Upper lobe of right lung (tissue), 1 donor: ENCODE data around the gene KIF16B. TPM values are rescaled to one million over a fixed set of nuclear protein-coding genes. Genes with fewer than 3 reads are reported as not detected.

ENCODE experiments used
- ATAC-seq: fragments of 200-7000 bp; cut with Tn5 transposase; one replicate; pipeline ENCODE4 v1.9.1; 2020; ENCODE audit warnings: mild to moderate bottlenecking, moderate library complexity
- DNase-seq: peaks from one replicate; pipeline ENCODE4 v3.0.0-alpha.2; 2020
- H3K27ac ChIP-seq: fragments of 200-600 bp; one replicate; pipeline ENCODE4 v1.8.0; 2022
- H3K27me3 ChIP-seq: fragments of 200-600 bp; one replicate; pipeline ENCODE4 v1.8.0; 2022; ENCODE audit warnings: mild to moderate bottlenecking
- H3K36me3 ChIP-seq: fragments of 200-600 bp; one replicate; pipeline ENCODE4 v1.8.0; 2022
- H3K4me1 ChIP-seq: fragments of 200-600 bp; one replicate; pipeline ENCODE4 v1.8.0; 2022
- H3K4me3 ChIP-seq: fragments of 200-600 bp; one replicate; pipeline ENCODE4 v1.8.0; 2022; ENCODE audit warnings: mild to moderate bottlenecking
- H3K9me3 ChIP-seq: fragments of 200-600 bp; one replicate; pipeline ENCODE4 v1.8.0; 2022
- intact Hi-C: fragments of 100-400 bp; cut with DNase I; formaldehyde crosslinking; loops from one replicate; pipeline ENCODE4 v1.11.0; 2022
- total RNA-seq: library from RNA; stranded (reverse); fragmentation: NEBNext Ultra II Directional; extraction: Animal tissue kit (Norgen Biotek cat#: 25700); gene quantifications from one replicate; pipeline ENCODE4 v1.2.1, GENCODE V29; 2021
- TF ChIP-seq, protein P1 (sequence below): fragments of 200-600 bp; IDR thresholded peaks from one replicate; pipeline ENCODE4 v1.8.0; 2022; ENCODE audit warnings: antibody characterized with exemption
- donor health status: DM: no; HTN: yes; CAD: no; lungs with severe emphysema.

KIF16B gene
- total RNA-seq, 1 donor from 2014 or later = 21.6 TPM

DNA sequence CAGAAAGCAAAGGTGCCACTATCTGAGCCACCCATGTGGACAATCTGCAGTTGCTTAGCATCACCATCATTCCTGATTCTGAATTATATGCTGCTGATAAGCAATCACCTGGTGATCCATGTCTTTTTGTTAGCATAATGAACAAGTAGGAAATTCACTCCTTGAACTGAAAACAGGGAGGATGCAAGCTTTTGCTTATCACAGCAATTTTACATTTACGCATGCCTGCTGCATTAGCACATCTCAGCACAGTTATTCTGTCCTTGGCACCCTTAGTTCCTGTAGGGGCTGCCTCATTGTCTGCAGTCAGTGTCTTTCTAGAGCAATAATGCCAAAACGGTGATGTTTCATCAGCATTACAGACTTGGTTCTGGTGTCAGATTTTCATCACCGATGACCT is 162.6 kb downstream of the KIF16B start:
- H3K27ac ChIP-seq = no peak overlapping the region
- H3K36me3 ChIP-seq = no peaks in the 10 kb centered on the region
- ATAC-seq = no peak
- TF ChIP-seq, protein P1, sequence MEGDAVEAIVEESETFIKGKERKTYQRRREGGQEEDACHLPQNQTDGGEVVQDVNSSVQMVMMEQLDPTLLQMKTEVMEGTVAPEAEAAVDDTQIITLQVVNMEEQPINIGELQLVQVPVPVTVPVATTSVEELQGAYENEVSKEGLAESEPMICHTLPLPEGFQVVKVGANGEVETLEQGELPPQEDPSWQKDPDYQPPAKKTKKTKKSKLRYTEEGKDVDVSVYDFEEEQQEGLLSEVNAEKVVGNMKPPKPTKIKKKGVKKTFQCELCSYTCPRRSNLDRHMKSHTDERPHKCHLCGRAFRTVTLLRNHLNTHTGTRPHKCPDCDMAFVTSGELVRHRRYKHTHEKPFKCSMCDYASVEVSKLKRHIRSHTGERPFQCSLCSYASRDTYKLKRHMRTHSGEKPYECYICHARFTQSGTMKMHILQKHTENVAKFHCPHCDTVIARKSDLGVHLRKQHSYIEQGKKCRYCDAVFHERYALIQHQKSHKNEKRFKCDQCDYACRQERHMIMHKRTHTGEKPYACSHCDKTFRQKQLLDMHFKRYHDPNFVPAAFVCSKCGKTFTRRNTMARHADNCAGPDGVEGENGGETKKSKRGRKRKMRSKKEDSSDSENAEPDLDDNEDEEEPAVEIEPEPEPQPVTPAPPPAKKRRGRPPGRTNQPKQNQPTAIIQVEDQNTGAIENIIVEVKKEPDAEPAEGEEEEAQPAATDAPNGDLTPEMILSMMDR = no peak
- no peak overlapping the region for H3K4me3 ChIP-seq
- intact Hi-C loops = no loop called here
- H3K4me1 ChIP-seq = peaks cover 4% of the 10 kb centered on the region
- DNase-seq = no peak
- no peaks in the 10 kb centered on the region for H3K27me3 ChIP-seq
- no peaks in the 10 kb centered on the region for H3K9me3 ChIP-seq

DNA sequence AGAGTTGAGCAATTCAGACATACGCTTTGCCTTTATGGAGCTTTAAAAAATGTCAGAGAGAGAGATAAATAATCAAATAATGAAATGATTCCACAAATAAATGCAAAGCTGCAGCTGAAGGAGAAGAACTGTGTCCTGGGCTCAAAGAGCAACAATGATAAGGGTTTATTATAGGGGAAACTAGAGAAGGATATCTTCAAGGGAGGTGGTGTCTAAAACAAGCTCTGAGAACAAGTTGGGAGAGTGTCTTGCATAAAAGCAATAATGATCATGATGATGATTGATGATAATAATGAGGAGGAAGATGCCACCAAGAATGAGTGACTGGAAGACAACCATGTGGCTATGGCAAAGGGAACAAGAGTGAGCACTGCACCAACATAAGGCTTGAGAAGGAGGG is 164.3 kb downstream of the KIF16B start:
- TF ChIP-seq, protein P1 = no peak
- Histone ChIP-seq H3K27me3 (no peaks in the 10 kb centered on the region), H3K36me3 (peaks cover 16% of the 10 kb centered on the region), H3K4me1 (peaks cover 4% of the 10 kb centered on the region), H3K27ac (no peak overlapping the region), H3K4me3 (no peak overlapping the region), H3K9me3 (no peaks in the 10 kb centered on the region)
- intact Hi-C loops = no loop called here
- DNase-seq (no peak), ATAC-seq (no peak)

DNA sequence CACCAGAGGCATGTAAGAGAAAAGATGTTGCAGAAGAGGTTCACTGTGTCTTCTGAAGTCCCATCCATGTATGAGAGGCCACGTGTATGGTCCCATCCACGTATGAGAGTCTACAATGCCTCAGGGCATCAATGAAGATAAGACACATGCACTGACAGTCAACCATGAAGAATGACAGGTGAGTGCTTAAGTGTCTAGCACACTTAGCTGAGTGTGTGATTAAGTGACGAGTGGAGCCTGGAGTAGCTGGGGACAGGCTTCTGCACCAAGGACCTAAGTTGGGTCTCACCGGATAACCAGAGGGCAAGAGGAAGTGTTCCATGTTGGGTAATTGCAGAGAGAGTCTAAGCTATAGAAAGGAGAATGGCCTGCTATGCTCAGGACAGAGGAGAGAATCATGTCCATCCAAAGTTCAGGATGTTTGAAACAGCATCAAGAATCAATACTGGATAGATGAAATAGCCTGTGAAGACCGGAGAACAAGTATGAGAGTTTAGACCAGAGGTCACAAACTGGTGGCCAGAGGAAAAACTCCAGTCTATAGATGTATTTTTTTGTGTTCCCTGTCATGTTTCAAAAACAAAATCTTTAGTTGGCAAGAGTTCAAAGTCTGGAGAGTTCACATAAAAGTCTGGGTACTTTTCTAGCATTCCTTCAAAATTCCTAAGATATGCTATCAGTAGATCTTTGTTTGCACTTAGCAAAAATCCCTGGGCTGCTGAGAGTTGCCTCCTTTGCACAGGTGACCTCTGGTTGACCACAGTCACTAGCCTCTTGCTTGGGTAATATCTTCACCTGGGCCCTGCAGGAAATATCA is 165.8 kb downstream of the KIF16B start:
- TF ChIP-seq, protein P1 = no peak
- H3K4me3 ChIP-seq = no peak overlapping the region
- intact Hi-C loops = no loop called here
- H3K36me3 ChIP-seq = peaks cover 17% of the 10 kb centered on the region
- no peaks in the 10 kb centered on the region for H3K27me3 ChIP-seq
- DNase-seq (no peak), ATAC-seq (no peak)
- H3K4me1 ChIP-seq = peaks cover 4% of the 10 kb centered on the region
- H3K9me3 ChIP-seq = no peaks in the 10 kb centered on the region
- no peak overlapping the region for H3K27ac ChIP-seq

DNA sequence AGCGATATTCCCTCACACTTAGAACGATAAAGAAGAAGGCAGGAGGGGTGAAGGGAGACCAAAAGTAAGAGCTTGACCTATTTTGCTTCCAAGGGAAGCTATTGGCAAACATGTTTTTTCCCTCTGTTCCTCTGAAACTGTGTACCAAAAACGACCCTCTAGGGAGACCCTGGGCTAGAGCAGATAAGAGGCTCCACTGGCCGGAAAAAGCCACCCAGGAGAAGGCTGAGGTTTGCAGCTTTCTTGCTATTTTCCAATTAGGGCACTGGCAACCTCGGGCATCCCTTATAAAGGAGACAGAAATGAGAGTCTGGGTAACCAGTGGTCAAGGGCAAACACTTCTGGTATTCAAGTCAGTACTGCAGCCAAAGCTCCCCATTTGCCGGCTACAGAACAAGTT is 168.0 kb downstream of the KIF16B start:
- Histone ChIP-seq H3K9me3 (no peaks in the 10 kb centered on the region), H3K27ac (no peak overlapping the region), H3K4me3 (no peak overlapping the region), H3K27me3 (no peaks in the 10 kb centered on the region), H3K36me3 (peaks cover 18% of the 10 kb centered on the region), H3K4me1 (peaks cover 4% of the 10 kb centered on the region)
- ATAC-seq (no peak), DNase-seq (no peak)
- TF ChIP-seq, protein P1 = no peak
- intact Hi-C loops = no loop called here

DNA sequence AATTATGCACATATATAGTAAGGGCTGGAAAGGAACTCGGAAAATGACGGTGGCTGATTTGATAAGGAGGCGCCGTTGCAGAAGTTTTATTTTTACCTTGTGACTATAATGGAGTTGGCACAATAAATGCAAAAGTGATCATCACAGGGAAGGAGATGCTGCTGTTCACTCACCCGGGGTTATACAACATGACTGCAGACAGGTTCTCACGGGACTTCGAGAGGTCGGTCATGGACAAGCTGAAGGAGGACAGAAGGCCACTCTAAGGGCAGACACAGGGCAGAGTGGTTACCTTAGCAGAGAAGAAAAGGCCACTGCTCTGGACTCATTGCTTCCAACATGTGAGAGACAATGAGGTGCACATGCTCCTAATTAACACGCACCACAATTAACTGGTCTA is 168.6 kb downstream of the KIF16B start:
- ATAC-seq = no peak

More for the DNA sequence above, 168.6 kb downstream of the KIF16B start:
- no peaks in the 10 kb centered on the region for H3K9me3 ChIP-seq
- H3K27ac ChIP-seq = no peak overlapping the region
- DNase-seq = no peak
- TF ChIP-seq, protein P1 = no peak
- intact Hi-C loops = no loop called here
- H3K4me3 ChIP-seq = no peak overlapping the region
- H3K4me1 ChIP-seq = peaks cover 4% of the 10 kb centered on the region
- H3K36me3 ChIP-seq = peaks cover 24% of the 10 kb centered on the region
- H3K27me3 ChIP-seq = no peaks in the 10 kb centered on the region
